GM04503 (cell line): ENCODE results near the gene ASXL3.
A peak's percentile ranks its signal among the peaks of the same experiment; 100 is the strongest.

ENCODE experiments used
- DNase-seq: peaks from one replicate; pipeline ENCODE4 v3.0.0-alpha.2; 2012; ENCODE audit warnings: low read depth

The ASXL3 gene

GRCh38 chr18:33729556-33729955 lies 151.5 kb downstream of the ASXL3 start:
- DNase-seq, result no peak

DNA sequence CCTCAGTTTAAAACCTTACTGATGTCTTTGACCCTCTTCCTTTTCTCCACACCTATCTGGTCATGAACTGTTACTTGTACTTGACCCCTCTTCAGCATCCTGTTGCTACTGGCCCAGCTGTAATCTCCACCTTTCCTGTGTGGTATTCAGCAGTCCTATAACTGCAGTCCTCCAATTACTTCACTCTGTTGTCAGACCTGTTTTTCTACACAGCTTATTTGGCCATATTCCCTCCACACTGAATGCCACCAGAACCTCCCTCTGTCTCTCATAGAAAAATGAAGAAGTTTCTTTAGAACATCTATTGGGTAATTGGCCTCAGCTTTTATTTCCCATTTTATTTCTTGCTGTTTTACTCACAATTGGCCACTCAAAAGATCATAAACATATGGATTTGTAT lies 155.4 kb downstream of the ASXL3 start:
- no peak for DNase-seq

DNA sequence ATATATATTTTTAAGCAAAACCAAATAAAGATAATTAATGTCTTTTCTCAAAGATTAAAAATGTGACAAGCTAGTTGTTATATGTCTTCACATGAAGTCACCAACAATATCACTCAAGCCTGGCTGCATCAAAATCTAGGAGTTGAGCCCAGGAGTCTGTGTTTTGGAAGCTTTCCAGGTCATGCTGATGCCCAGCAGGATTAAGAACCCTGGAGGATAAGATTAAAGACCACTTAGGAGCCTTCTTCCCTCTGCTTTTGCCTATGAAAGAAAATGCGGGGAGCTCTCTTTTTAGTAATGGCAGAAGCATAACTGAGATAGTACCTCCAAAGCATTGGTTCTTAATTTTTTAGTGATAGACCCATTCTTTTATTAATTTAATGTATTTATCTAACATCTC lies 157.4 kb downstream of the ASXL3 start:
- DNase-seq, result no peak

DNA sequence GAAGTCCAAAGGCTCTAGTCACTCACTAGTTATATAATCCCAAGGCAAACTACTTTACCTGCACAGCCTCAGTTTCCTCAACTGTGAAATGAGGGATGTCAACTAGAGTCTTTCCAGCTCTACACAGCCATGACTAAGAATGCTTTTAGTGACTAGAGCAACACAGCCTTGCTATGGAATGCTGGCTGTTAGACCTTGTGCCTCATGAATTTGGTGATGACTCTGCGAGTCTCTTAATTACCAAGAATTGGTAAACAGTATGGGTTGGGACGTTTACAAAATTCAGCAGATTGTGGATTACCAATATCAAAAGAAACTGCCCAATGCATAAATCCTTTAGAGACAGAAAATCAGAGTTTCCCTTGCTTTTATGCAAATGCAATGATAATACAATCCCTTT lies 163.7 kb downstream of the ASXL3 start:
- DNase-seq, result no peak

DNA sequence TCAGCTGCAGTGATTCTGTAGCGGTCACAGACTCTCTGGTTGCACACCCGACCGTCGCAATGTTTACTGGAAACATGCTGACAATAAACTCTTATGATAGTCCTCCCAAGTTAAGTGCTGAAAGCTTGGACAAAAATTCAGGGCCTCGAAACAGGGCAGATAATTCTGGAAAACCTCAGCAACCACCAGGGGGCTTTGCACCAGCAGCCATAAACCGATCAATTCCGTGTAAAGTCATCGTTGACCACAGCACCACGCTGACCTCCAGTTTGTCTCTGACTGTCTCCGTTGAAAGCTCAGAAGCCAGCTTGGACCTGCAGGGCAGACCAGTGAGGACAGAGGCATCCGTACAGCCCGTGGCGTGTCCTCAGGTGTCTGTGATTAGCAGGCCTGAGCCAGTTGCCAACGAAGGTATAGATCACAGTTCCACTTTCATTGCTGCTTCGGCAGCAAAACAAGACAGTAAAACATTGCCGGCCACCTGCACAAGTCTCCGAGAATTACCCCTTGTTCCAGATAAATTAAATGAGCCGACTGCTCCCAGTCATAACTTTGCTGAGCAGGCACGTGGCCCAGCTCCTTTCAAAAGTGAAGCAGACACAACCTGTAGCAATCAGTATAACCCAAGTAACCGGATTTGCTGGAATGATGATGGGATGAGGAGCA lies 166.1 kb downstream of the ASXL3 start:
- DNase-seq, result no peak

- no peak for DNase-seq
Measured at GRCh38 chr18:33745151-33745795, 167.3 kb downstream of the ASXL3 start.

- no peak for DNase-seq
Measured at GRCh38 chr18:33745871-33746545, 168.0 kb downstream of the ASXL3 start.

GRCh38 chr18:33749834-33750233 lies 171.8 kb downstream of the ASXL3 start:
- DNase-seq, result no peak

- no peak for DNase-seq
Measured at GRCh38 chr18:33750366-33750765, 172.3 kb downstream of the ASXL3 start.

DNA sequence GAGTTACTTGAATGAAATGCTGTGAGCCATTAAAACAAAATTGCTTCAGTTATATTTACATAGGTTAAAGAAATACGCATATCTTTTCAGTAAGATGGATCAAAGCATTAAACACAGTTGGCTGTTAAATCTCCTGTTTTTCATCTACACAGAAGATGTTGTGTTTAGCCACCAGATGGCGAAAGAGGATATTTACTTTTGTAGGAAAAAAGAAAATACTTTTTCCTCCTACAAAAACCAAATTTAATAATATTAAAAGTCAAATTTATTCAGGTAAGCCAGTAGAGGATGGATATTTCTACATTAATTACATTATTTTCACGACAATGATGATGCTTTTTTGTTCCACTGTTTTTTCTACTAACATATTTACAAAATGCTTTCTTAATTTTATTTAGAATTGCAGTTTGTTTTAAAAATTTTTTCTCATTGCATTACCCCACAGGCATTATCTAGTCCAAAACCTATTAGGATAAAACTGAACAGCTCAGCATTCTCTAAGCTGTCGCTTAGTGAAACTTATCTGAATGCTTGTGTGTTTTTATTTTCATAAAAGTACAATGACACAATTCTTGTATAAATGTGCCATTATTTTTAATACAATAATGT lies 173.7 kb downstream of the ASXL3 start:
- no peak for DNase-seq

DNA sequence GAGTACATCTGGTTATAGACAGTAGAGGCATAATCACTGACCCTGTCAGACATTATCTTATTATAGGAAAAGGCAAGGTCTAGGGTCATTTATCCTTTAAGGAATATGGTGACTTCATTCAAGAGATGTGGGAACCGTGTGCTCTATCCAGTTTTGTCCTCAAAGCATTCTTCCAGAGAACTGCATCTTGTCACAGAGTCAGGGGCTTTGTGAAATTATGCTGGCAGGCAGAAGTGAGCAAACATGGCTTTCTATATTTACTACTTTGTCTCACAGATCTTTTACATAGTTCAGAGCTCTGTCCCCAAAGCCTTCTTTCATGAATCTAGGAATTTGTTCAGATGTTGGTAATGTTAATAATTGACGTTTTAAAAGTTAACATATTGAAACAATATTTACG lies 177.4 kb downstream of the ASXL3 start:
- DNase-seq, result no peak

DNA sequence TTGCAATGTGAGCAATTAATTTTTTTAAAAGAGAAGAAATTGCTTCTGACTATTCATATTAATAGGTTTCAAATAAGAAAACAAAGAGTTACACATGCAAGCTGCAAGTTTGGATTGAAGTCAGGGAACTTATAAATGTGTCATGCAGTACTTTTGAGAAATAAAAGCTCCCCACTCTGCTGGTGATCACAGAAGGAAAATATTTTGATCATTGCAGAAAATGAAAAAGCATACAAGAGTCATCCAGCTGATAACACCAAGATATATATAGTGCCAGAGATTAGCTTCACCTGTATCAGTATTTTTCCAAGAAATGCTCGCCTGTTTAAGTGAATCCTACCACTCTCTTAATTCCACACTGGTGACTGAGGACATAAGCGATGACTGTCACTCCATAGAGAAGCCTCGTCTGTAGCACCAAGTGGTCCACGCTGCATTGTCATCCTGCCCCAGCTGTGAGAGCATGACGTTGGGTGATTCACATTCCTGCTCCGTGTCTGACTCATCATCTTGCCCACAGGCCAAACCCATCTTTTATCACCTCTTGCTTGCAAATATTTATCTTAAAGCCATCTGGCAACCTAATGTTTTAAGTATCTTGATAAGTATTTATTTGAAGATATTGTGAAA lies 178.0 kb downstream of the ASXL3 start:
- DNase-seq, result peak; percentile 31

DNA sequence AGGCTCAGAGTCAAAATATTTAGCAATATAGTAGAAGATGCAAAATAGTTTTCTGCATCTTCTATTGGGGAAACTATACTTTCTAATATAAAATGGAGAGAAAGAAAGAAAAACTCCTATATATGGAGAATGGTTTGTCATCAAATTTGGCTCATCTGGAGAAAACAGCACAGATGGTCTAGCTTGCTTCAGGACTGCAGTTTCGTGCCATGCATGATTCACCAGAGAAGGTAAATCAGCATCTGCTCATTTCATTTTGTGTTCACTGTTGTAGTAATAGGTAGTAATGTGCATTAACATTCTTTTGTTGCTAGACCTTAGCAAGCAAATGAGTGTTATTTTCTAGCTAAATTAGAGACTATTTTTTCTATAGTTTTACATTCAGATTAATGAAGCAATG lies 179.0 kb downstream of the ASXL3 start:
- DNase-seq, result no peak

- DNase-seq, result no peak
Measured at GRCh38 chr18:33761363-33761762, 183.3 kb downstream of the ASXL3 start.

- no peak for DNase-seq
Measured at GRCh38 chr18:33781429-33781828, 203.4 kb downstream of the ASXL3 start.
